Measurements from ENCODE around the gene SVEP1. TPM values are rescaled to one million over a fixed set of nuclear protein-coding genes. Genes with fewer than 3 reads are reported as not detected.
A peak's percentile ranks its signal among the peaks of the same experiment; 100 is the strongest.

The SVEP1 gene
- total RNA-seq, 1 experiment from 2014 or later: 0.04 TPM

DNA sequence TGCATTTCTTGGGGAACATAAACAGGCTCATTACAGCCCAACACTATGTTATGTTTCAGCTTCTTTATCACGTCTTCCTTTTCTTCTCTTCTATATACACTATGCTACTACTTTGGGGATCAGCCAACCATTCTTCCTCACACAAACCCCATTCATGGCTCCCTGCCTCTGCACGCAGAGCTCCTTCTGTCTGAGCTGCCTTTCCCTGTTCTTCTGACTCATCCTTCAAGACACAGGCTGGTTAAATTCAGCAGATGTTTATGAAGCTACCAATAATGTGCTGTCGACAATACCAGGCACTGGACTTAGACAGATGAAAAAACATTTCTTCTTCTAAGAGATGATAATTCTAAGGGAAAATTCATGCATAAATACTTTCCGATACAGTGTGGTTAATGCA lies 139.4 kb downstream of the SVEP1 start:
- no peaks in the 10 kb centered on the region for H3K36me3 ChIP-seq (ENCODE audit: low read depth, low read length)
- H3K79me2 ChIP-seq (ENCODE audit: low read length): no peaks in the 10 kb centered on the region
- no peak overlapping the region for H2AFZ ChIP-seq (ENCODE audit: low read length)
- H3K9me2 ChIP-seq (replicated peaks; ENCODE audit: low read length): no peaks in the 10 kb centered on the region
- H3K4me3 ChIP-seq (ENCODE audit: low read length): no peak overlapping the region
- no peak for ATAC-seq
- CTCF ChIA-PET: no interaction called here
- POLR2A ChIA-PET (ENCODE audit: unreplicated experiment): no interaction called here
- no peaks in the 10 kb centered on the region for H3K9me3 ChIP-seq (ENCODE audit: low read length)
- H3K4me2 ChIP-seq (ENCODE audit: low read length): no peak overlapping the region
- BruUV-seq (replicated peaks): no TSS peak
- TF ChIP-seq EZH2phosphoT487 (IDR thresholded peaks at IDR 0.05; ENCODE audit: borderline replicate concordance, low read length) (no peak), EZH2 (IDR thresholded peaks at IDR 0.05; ENCODE audit: low read length, unreplicated experiment) (no peak)
- TF ChIP-seq, protein P1, sequence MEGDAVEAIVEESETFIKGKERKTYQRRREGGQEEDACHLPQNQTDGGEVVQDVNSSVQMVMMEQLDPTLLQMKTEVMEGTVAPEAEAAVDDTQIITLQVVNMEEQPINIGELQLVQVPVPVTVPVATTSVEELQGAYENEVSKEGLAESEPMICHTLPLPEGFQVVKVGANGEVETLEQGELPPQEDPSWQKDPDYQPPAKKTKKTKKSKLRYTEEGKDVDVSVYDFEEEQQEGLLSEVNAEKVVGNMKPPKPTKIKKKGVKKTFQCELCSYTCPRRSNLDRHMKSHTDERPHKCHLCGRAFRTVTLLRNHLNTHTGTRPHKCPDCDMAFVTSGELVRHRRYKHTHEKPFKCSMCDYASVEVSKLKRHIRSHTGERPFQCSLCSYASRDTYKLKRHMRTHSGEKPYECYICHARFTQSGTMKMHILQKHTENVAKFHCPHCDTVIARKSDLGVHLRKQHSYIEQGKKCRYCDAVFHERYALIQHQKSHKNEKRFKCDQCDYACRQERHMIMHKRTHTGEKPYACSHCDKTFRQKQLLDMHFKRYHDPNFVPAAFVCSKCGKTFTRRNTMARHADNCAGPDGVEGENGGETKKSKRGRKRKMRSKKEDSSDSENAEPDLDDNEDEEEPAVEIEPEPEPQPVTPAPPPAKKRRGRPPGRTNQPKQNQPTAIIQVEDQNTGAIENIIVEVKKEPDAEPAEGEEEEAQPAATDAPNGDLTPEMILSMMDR (conservative IDR thresholded peaks at IDR 0.05; ENCODE audit: low read depth, low read length): no peak
- H4K20me1 ChIP-seq (ENCODE audit: low read length): no peaks in the 10 kb centered on the region
- no peaks in the 10 kb centered on the region for H3K4me1 ChIP-seq (ENCODE audit: insufficient read depth, low read length)
- H3F3A ChIP-seq (ENCODE audit: low read length, unreplicated experiment): no peaks in the 10 kb centered on the region
- intact Hi-C loops (cut with micrococcal nuclease): no loop called here
- no peak overlapping the region for H3K9ac ChIP-seq (ENCODE audit: low read length)
- no peak overlapping the region for H3K27ac ChIP-seq (ENCODE audit: low read length)
- DNase-seq: peak; percentile 13
- H3K27me3 ChIP-seq (ENCODE audit: low read length): no peaks in the 10 kb centered on the region

DNA sequence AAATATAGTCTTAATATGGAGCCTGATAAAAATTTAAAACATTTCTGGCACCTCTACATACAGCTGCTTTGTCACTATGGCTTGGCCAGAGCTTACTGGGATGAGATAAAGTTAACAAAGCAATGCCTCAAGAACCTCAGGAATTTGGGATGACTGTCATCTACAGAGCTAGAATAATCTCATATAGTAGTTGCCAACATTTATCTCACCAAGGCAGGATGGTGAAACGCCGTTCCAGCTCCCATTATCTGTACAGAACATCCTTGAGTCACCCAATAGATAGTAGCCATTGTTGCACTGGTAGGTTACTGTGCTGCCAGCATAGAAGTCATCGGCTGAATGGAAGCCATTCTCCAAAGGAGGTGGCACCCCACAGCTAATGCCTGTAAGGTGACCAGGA lies 147.3 kb downstream of the SVEP1 start:
- no TSS peak for BruUV-seq (replicated peaks)
- Histone ChIP-seq H3K9me2 (replicated peaks; ENCODE audit: low read length) (no peaks in the 10 kb centered on the region), H3K9me3 (ENCODE audit: low read length) (no peaks in the 10 kb centered on the region), H3K36me3 (ENCODE audit: low read depth, low read length) (no peaks in the 10 kb centered on the region), H3K27ac (ENCODE audit: low read length) (no peak overlapping the region), H3K27me3 (ENCODE audit: low read length) (no peaks in the 10 kb centered on the region), H3K4me2 (ENCODE audit: low read length) (no peak overlapping the region), H2AFZ (ENCODE audit: low read length) (no peak overlapping the region), H3K4me1 (ENCODE audit: insufficient read depth, low read length) (no peaks in the 10 kb centered on the region), H4K20me1 (ENCODE audit: low read length) (no peaks in the 10 kb centered on the region), H3K79me2 (ENCODE audit: low read length) (no peaks in the 10 kb centered on the region), H3K9ac (ENCODE audit: low read length) (no peak overlapping the region), H3K4me3 (ENCODE audit: low read length) (no peak overlapping the region), H3F3A (ENCODE audit: low read length, unreplicated experiment) (no peaks in the 10 kb centered on the region)
- intact Hi-C loops (cut with micrococcal nuclease): no loop called here
- TF ChIP-seq EZH2phosphoT487 (IDR thresholded peaks at IDR 0.05; ENCODE audit: borderline replicate concordance, low read length) (no peak), EZH2 (IDR thresholded peaks at IDR 0.05; ENCODE audit: low read length, unreplicated experiment) (no peak)
- TF ChIP-seq, protein P1 (conservative IDR thresholded peaks at IDR 0.05; ENCODE audit: low read depth, low read length): no peak
- ChIA-PET CTCF (no interaction called here), POLR2A (ENCODE audit: unreplicated experiment) (no interaction called here)
- ATAC-seq (no peak), DNase-seq (no peak)

DNA sequence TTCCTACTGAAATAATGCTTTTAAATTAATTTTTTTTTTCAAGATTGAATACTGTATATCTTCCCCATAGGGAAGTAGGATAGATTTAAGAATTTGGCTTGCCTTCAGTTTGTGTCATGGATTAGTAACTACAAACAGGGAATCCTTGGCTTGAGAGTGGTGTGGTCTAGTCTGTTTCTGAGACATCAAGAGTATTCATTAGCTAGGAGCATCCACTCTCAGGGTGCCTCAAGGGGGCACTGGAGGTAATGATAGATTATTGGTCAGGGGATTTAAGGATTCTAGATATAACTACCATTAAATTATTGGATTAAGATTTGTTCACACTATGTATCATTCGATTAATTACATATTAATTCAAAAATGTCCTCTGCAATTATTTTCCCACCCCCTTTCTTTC lies 150.1 kb downstream of the SVEP1 start:
- ChIA-PET POLR2A (ENCODE audit: unreplicated experiment) (no interaction called here), CTCF (no interaction called here)
- Histone ChIP-seq H2AFZ (ENCODE audit: low read length) (no peak overlapping the region), H3K79me2 (ENCODE audit: low read length) (no peaks in the 10 kb centered on the region), H3K27ac (ENCODE audit: low read length) (no peak overlapping the region), H3K4me1 (ENCODE audit: insufficient read depth, low read length) (no peaks in the 10 kb centered on the region), H3K9me3 (ENCODE audit: low read length) (no peaks in the 10 kb centered on the region), H3K4me2 (ENCODE audit: low read length) (no peak overlapping the region), H3K4me3 (ENCODE audit: low read length) (no peak overlapping the region), H3K9me2 (replicated peaks; ENCODE audit: low read length) (no peaks in the 10 kb centered on the region), H3K36me3 (ENCODE audit: low read depth, low read length) (no peaks in the 10 kb centered on the region), H3F3A (ENCODE audit: low read length, unreplicated experiment) (no peaks in the 10 kb centered on the region), H3K9ac (ENCODE audit: low read length) (no peak overlapping the region), H4K20me1 (ENCODE audit: low read length) (no peaks in the 10 kb centered on the region), H3K27me3 (ENCODE audit: low read length) (no peaks in the 10 kb centered on the region)
- ATAC-seq: no peak
- no peak for TF ChIP-seq EZH2 (IDR thresholded peaks at IDR 0.05; ENCODE audit: low read length, unreplicated experiment)
- no peak for TF ChIP-seq EZH2phosphoT487 (IDR thresholded peaks at IDR 0.05; ENCODE audit: borderline replicate concordance, low read length)
- TF ChIP-seq, protein P1 (conservative IDR thresholded peaks at IDR 0.05; ENCODE audit: low read depth, low read length): peak; percentile 37; the same call in 1 of the 2 replicates
- no TSS peak for BruUV-seq (replicated peaks)
- peak; percentile 19 for DNase-seq
- intact Hi-C loops (cut with micrococcal nuclease): loop anchor here (5.0 to 10.0 kb wide), 4 partner anchors 87 to 247 kb away; no protein-coding TSS in a partner anchor
